Keratinocyte (primary cell): ENCODE results near the gene IDI1. TPM values are rescaled to one million over a fixed set of nuclear protein-coding genes. Genes with fewer than 3 reads are reported as not detected.

Experiments
- DNase-seq: peaks from one replicate; pipeline ENCODE4 v3.0.0-alpha.2; 2011; ENCODE audit warnings: low read depth, missing footprints, low spot score
- FAIRE-seq: peaks from 2 replicates; lab custom pipeline; 2011; peaks lifted over from hg19 to GRCh38; lab: Jason Lieb, UNC
- H2AFZ ChIP-seq: 2 replicates; pipeline ENCODE4 v1.6.0; 2012; ENCODE audit warnings: low read length, control low read depth, inconsistent platforms; ENCODE audit not compliant: control insufficient read depth
- H3K27ac ChIP-seq: 2 replicates; pipeline ENCODE4 v1.5.1; 2011; ENCODE audit warnings: low read length; ENCODE audit not compliant: control insufficient read depth, insufficient read depth
- H3K27me3 ChIP-seq: 3 replicates; pipeline ENCODE4 v1.6.0; 2011; ENCODE audit warnings: low read length; ENCODE audit not compliant: control insufficient read depth, insufficient read depth; ENCODE audit errors: extremely low read depth
- H3K36me3 ChIP-seq, 2 experiments: 2 replicates in 1 of 2; 3 replicates in 1 of 2; pipeline ENCODE4 v1.5.1; 2011; ENCODE audit warnings: low read length in 2 of 2, mild to moderate bottlenecking in 1 of 2; ENCODE audit not compliant: control insufficient read depth in 2 of 2, insufficient read depth in 2 of 2; ENCODE audit errors: extremely low read depth in 1 of 2
- H3K4me1 ChIP-seq: 3 replicates; pipeline ENCODE4 v1.5.1; 2011; ENCODE audit warnings: low read length; ENCODE audit not compliant: control insufficient read depth, insufficient read depth; ENCODE audit errors: extremely low read depth
- H3K4me2 ChIP-seq: 3 replicates; pipeline ENCODE4 v1.6.0; 2011; ENCODE audit warnings: low read depth, low read length; ENCODE audit not compliant: control insufficient read depth, insufficient read depth; ENCODE audit errors: extremely low read depth
- H3K4me3 ChIP-seq, 3 experiments: fragments of 200-600 bp in 1 of 3; sonication (generic) in 1 of 3; 2 replicates in 2 of 3; 3 replicates in 1 of 3; pipeline ENCODE4 v1.5.1; 2011 to 2016; ENCODE audit warnings: low read length in 3 of 3, mild to moderate bottlenecking in 3 of 3, control low read depth in 2 of 3, inconsistent platforms in 1 of 3, low read depth in 1 of 3, mixed read lengths in 1 of 3, mixed run types in 1 of 3, moderate library complexity in 1 of 3; ENCODE audit not compliant: control insufficient read depth in 2 of 3, insufficient read depth in 2 of 3; ENCODE audit errors: extremely low read depth in 1 of 3
- H3K79me2 ChIP-seq: 2 replicates; pipeline ENCODE4 v1.6.0; 2012; ENCODE audit warnings: low read length; ENCODE audit not compliant: control insufficient read depth, insufficient read depth
- H3K9ac ChIP-seq: 3 replicates; pipeline ENCODE4 v1.6.0; 2011; ENCODE audit warnings: low read length; ENCODE audit not compliant: control insufficient read depth, insufficient read depth; ENCODE audit errors: extremely low read depth
- H3K9me1 ChIP-seq: 3 replicates; pipeline ENCODE4 v1.6.0; 2011; ENCODE audit warnings: low read length; ENCODE audit not compliant: control insufficient read depth, insufficient read depth; ENCODE audit errors: extremely low read depth
- H3K9me3 ChIP-seq: 2 replicates; pipeline ENCODE4 v1.5.1; 2012; ENCODE audit warnings: low read depth, low read length; ENCODE audit not compliant: control insufficient read depth
- H4K20me1 ChIP-seq: 3 replicates; pipeline ENCODE4 v1.6.0; 2011; ENCODE audit warnings: low read length; ENCODE audit not compliant: control insufficient read depth, insufficient read depth; ENCODE audit errors: extremely low read depth
- EZH2 ChIP-seq: IDR thresholded peaks from one replicate; pipeline ENCODE4 v1.6.1; 2012; ENCODE audit warnings: inconsistent platforms, mild to moderate bottlenecking, low read length, moderate library complexity
- dilution Hi-C: fragments of 300-500 bp; cut with MboI; formaldehyde crosslinking; loops from one replicate; pipeline ENCODE4 v1.7.0; 2020; ENCODE audit warnings: low sequenced_read_pairs; ENCODE audit not compliant: extremely low pct_ligation_motif_present
- polyA plus RNA-seq, 5 experiments: library from polyadenylated mRNA; depleted of rRNA in 3 of 5; stranded (reverse) in 3 of 5; stranded (forward) in 1 of 5; unstranded in 1 of 5; fragments of >200 nt; gene quantifications; 1 replicate in 1 of 5; 2 replicates in 3 of 5; 3 replicates in 1 of 5; pipeline versions ENCODE4 v1.2.1 to v1.2.3, GENCODE V29; 2011 to 2012; ENCODE audit warnings: missing spikeins in 2 of 5, low read depth in 1 of 5, low replicate concordance in 1 of 5
- TF ChIP-seq, protein P1 (sequence below), 3 experiments: IDR thresholded peaks in 1 of 3; conservative IDR thresholded peaks in 1 of 3; optimal IDR thresholded peaks in 1 of 3; 2 replicates in 2 of 3; 3 replicates in 1 of 3; pipeline versions ENCODE3 to v1.5.1; 2011; ENCODE audit warnings: low read length in 3 of 3, mild to moderate bottlenecking in 3 of 3, moderate library complexity in 2 of 3, control low read depth in 1 of 3, inconsistent platforms in 1 of 3; ENCODE audit not compliant: insufficient read depth in 2 of 3; ENCODE audit errors: extremely low read depth in 1 of 3

Gene IDI1
- polyA plus RNA-seq, 1 donor (not counting 4 experiments of a cell fraction or from before 2014, with no cell fraction given), result 298 TPM

DNA sequence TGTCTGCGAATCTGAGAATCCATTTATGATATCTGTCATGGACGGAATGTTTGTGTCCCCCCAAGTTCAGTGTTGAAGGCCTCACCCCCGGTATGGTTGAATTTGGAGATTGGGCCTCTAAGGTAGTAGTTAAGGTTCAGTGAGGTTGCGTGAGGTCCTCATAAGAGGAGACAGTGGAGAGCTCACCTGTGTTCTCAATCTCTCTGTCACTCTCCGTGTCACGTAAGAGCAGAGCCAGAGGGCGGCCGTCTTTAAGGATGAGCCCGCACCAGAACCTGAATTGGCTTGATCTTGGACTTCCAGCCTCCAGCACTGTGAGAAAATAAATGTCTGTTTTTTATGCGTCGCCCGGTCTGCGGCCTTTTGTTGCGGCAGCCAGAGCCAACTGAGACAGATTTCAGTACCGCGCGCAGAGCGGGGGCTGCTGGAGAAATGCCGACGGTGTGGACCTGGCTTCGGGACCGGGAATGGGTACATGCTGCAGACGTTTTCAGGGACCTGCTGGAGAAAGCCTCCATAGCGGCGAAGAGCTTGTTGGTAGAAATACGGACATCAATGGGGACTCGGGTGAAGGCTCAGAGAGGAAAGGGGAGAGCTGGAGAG, 47.5 kb upstream of the IDI1 start:
- Histone ChIP-seq H3K4me3 (no peak overlapping the region), H3K9me3 (no peaks in the 10 kb centered on the region), H3K4me2 (no peak overlapping the region), H4K20me1 (no peaks in the 10 kb centered on the region), H3K9ac (no peak overlapping the region), H3K27ac (no peak overlapping the region), H3K4me1 (no peaks in the 10 kb centered on the region), H3K27me3 (no peaks in the 10 kb centered on the region), H3K9me1 (peaks cover 3% of the 10 kb centered on the region), H3K36me3 (peaks cover 40 to 46% of the 10 kb centered on the region in 2 experiments), H2AFZ (no peak overlapping the region), H3K79me2 (peaks cover 18% of the 10 kb centered on the region)
- dilution Hi-C loops, result no loop called here
- no peak for FAIRE-seq
- DNase-seq, result no peak
- TF ChIP-seq, protein P1, sequence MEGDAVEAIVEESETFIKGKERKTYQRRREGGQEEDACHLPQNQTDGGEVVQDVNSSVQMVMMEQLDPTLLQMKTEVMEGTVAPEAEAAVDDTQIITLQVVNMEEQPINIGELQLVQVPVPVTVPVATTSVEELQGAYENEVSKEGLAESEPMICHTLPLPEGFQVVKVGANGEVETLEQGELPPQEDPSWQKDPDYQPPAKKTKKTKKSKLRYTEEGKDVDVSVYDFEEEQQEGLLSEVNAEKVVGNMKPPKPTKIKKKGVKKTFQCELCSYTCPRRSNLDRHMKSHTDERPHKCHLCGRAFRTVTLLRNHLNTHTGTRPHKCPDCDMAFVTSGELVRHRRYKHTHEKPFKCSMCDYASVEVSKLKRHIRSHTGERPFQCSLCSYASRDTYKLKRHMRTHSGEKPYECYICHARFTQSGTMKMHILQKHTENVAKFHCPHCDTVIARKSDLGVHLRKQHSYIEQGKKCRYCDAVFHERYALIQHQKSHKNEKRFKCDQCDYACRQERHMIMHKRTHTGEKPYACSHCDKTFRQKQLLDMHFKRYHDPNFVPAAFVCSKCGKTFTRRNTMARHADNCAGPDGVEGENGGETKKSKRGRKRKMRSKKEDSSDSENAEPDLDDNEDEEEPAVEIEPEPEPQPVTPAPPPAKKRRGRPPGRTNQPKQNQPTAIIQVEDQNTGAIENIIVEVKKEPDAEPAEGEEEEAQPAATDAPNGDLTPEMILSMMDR (optimal IDR thresholded peaks at IDR 0.05 in 1 of 3, IDR thresholded peaks at IDR 0.05 in 1 of 3, conservative IDR thresholded peaks at IDR 0.05 in 1 of 3; ENCODE audit: extremely low read depth in 1 of 3, insufficient read depth in 2 of 3, low read length in 3 of 3), result no peak
- TF ChIP-seq EZH2, result no peak

DNA sequence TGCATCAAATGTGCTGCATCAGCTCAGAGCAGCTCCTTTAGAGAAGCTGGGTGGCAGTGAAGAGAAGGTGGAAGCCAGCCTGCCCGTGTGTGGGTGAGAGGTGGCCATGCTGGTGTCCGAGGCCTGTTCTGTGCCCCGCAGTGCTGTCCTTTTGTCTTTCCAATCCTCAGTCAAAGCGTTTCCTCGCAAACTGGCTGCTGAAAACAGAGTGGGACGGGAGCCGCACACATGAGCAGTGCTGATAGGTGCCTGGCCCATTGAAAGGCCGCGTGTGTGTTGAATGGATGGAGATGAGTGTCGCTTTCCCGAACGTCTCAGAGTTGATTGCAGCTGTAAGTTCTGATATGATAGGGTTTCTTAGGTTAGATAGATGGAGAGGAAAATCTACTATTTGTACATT, 46.6 kb upstream of the IDI1 start:
- dilution Hi-C loops, result no loop called here
- Histone ChIP-seq H3K9ac (no peak overlapping the region), H2AFZ (no peak overlapping the region), H3K4me3 (no peak overlapping the region), H3K36me3 (peaks cover 37 to 42% of the 10 kb centered on the region in 2 experiments), H3K9me3 (no peaks in the 10 kb centered on the region), H3K27me3 (no peaks in the 10 kb centered on the region), H3K4me1 (no peaks in the 10 kb centered on the region), H3K9me1 (peaks cover 3% of the 10 kb centered on the region), H4K20me1 (no peaks in the 10 kb centered on the region), H3K27ac (no peak overlapping the region), H3K4me2 (no peak overlapping the region), H3K79me2 (peaks cover 14% of the 10 kb centered on the region)
- FAIRE-seq (no peak), DNase-seq (no peak)
- TF ChIP-seq, protein P1 (optimal IDR thresholded peaks at IDR 0.05 in 1 of 3, IDR thresholded peaks at IDR 0.05 in 1 of 3, conservative IDR thresholded peaks at IDR 0.05 in 1 of 3; ENCODE audit: extremely low read depth in 1 of 3, insufficient read depth in 2 of 3, low read length in 3 of 3), result no peak
- TF ChIP-seq EZH2, result no peak
